ENCODE data around the gene CYP26B1.

Gene CYP26B1

GRCh38 chr2:72147303-72147971 is at the start of gene CYP26B1:
Gene CYP26B1, minus strand, starts transcription at chr2:72147862. Its CDS starts 28 bp downstream, at chr2:72147834.
- DNase-seq, result no peak

- DNase-seq, result no peak
Measured at GRCh38 chr2:72193723-72194122, 46.1 kb upstream of the CYP26B1 start.

- DNase-seq, result no peak
Measured at GRCh38 chr2:72191441-72191840, 43.8 kb upstream of the CYP26B1 start.

DNA sequence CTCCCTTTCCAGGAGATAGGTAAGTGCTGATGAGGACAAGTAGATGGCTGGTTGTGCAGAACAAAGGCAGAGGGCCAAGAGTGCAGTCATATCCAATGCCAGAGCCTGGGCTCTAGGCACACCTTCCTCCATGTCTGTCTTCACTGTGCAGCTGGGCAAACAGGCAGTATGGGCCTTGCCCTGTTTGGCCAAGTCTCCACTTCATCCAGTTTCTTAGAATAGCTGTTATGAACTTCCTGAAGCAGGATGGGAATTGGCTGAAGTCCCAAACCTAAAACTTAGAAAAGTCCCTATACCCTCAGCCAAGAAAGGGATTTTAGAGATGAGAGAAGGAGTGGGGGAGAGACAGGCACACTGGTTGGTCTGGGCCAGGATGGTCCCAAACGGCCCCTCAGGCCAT is 37.5 kb upstream of the CYP26B1 start:
- DNase-seq, result no peak

- DNase-seq, result no peak
Measured at GRCh38 chr2:72183466-72183865, 35.8 kb upstream of the CYP26B1 start.

- no peak for DNase-seq
Measured at GRCh38 chr2:72183016-72183415, 35.4 kb upstream of the CYP26B1 start.

- no peak for DNase-seq
Measured at GRCh38 chr2:72182547-72182946, 34.9 kb upstream of the CYP26B1 start.

DNA sequence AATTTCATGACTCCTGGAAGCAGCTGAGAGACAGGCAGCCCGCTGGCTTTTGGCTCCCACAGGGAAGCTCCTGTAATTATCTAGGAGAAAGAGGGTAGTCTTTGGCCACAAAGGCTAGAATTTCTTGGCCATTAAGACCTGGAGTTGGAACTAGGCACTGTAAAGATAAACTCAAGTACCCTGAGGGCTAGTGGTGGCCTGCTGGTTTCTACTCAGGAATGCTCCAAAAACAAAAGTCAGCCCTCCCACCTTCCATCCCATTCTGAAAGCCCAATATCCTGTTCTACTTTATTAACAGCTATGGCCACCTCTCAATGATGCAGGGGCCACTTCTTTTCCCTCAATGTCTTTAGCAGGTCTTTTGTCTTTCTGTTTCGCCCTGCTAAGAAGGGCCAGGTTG is 34.0 kb upstream of the CYP26B1 start:
- DNase-seq, result no peak

GRCh38 chr2:72180351-72180750 is 32.7 kb upstream of the CYP26B1 start:
- no peak for DNase-seq

DNA sequence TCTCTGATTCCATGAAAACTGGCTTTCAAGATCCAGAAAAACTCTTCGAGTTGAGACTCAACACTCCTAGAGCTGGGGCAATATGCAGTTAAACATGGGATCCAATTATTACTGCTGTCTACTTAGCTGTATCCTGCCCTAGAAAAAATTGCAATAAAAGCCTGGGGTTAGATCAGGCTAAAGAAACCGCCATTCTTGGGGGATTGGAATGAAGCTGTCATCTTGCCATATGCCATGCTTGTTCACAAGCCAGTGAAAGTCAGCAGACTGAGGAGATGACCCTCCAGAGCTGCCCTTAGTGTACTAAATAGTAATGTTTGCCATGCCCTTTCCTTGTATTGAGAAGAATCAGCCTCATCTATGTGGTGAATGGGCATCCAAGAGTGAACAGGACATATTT is 30.9 kb upstream of the CYP26B1 start:
- no peak for DNase-seq

DNA sequence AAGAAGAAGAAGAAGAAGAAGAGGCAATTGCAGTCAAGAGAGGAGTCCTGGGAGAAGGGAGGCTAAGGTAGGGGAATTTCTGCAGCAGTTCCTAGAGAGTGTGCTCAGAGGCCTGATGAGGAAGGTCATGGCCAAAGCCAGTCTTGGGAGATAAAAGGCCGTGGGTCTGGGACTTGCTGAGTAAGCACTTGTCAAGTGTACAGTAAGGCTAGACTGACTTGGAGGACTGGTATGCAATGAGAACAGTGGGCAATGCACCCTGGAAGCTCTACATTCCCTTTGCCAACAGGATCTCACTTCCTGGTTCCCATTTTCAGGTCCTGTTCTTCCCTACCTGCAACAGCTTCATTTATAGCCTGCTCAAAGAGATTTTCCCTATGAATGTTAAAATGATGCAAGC is 28.6 kb upstream of the CYP26B1 start:
- no peak for DNase-seq

DNA sequence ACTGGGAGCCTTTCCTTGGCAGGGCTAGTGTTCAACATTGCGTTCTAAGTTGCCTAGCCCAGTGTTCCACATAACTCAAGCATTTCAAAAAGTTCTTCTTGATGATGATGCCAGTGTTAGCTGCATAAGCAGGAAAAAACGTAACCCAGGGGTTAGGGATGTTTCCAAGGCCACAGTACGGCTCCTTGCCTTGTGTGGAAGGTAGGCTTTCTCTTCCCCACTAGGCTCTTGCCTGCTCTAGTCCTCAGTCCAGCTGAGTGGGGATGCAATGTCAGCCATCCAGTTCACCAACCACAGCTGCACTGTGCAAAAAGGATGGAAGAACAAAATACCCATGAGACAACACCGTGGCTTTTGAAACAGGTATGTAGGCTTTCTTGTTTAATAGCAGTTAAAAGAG is 28.0 kb upstream of the CYP26B1 start:
- DNase-seq, result no peak

DNA sequence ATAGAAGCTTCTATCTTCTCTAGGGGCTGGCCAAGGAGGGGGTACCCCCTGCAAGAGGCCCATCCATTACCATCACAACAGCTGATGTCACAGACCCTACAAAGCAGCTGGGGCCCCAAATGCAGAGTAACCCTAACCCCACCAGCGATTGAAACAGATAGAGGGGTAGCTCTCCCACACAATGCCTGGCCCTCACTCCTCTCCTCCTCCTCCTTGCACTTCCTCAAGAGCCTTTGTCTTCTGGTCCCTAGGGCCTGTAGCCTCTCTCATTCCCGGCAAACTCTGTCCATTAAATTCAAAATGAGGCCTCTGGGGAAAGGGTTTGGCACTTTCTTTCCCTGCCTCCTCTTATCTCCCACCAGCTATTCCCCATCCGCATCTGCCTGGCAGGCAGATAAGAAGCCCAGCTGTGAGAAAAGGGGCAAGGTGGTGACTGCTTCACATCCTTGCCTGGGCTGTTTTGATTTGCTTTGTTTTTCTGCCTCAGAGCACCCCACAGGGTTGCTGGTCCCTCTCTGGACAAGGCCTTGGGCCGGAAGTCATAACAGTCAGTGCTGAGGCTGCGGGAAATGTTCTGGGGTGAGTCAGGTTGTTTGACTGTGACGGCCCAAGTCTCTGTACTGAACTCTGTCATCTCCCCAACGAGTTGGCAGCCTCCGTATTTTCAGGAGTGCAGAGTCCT is 26.1 kb upstream of the CYP26B1 start:
- no peak for DNase-seq

DNA sequence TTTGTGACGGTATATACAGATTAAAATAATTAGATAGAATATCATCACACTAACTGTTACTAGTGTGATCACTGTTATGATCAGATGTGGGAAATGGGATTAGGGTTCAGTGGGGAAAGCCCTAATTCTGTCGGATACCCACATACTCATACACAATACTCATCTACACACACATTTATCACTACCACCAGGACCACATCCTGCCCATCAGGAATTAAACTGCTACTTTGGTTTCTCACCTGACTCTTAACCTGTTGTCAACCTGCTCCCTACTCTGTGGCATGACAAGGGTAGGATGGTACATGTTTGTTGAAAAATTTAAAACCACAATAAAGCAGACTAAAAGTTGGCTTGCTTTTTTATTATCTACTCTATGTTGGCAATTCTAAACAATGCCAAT is 24.8 kb upstream of the CYP26B1 start:
- DNase-seq, result no peak

GRCh38 chr2:72166279-72166678 is 18.6 kb upstream of the CYP26B1 start:
- no peak for DNase-seq

- no peak for DNase-seq
Measured at GRCh38 chr2:72165792-72166191, 18.1 kb upstream of the CYP26B1 start.

- DNase-seq, result no peak
Measured at GRCh38 chr2:72162574-72162973, 14.9 kb upstream of the CYP26B1 start.

DNA sequence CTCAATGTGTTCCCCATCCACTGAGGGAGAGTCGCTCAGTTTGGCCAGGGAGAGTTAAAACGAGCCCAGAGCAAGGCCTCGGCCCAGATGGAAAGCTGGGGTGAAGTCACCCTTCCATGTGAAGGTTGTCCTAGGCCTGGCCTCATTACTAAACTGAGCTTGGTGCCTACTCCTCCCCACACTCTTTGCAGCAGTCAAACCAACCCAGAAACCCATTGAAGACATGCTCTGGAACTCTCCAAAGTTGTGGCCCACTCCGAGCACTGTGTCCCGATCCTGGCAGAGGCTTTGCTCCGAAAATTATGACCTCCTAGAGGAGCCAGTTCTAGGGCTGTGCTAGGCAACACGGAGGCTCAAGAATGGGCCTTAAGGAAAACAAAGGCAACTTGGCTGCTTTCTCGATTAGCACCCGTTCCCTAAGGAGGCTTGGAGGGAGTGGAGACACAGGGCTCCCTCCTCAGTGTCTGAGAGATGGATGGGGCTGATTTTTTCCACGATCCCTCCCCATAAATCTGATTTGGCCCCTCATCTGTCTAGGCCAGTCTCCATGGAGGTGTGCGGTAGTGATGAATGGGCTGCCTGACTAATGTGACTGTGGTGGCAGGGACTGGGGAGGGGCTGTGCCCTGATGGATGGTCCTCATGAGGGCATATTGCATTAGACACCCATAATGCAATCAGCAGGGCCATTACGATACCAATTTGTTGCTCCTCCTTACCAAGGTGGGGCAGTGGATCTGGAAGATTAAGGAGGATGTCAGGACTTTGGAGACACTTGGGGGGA is 11.7 kb upstream of the CYP26B1 start:
- DNase-seq, result no peak

GRCh38 chr2:72157871-72158771 is 10.5 kb upstream of the CYP26B1 start:
- DNase-seq, result no peak

- no peak for DNase-seq
Measured at GRCh38 chr2:72156872-72157271, 9.2 kb upstream of the CYP26B1 start.

DNA sequence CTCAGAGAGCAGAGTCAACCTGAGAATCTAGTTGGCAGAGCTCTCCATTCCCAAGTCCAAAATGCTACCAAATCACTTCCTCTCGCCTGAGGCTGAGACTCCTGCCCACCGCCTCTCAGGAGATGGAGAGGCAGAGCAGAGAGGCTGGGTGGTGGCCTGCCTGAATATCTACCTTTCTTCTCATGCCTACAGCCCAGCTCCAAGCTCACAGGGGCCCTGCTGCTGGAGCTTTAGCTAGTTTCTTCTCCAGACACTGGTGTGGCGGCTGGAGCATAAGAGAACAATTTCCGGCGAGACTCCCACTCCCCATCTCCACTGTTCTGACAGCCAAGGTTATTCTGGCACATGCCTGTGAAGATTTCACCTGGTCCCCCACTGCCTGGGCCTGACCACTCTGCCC is 8.1 kb upstream of the CYP26B1 start:
- DNase-seq, result no peak

GRCh38 chr2:72155151-72155550 is 7.5 kb upstream of the CYP26B1 start:
- no peak for DNase-seq

DNA sequence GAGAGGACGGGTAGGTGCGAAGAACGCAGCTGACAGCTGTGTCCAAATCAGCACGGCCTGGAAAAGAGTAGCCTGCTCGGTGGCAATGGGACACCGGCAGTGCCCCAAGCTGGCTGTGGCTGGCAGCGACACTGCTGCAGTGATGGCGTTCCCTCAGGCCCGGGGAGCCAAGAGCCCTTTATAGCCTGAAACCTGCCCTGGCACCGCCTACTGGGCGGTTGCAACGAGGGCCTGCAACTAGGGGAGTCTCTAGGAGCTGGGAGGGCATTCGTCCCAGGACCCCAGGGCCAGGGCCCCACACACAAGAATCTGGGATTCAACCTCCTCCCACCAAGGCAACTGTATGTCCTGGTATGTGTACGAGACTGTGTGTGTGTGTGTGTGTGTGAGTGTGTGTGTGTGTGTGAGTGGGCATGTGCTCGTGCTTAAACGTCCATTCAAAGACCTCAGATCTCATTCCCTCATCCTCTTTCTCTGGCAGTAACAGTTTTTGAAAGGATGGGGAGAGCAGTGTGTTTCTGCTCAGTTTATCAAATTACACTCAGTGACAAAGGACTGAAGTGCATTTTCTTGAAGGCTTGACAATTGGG is 6.8 kb upstream of the CYP26B1 start:
- DNase-seq, result no peak
